Gastrocnemius medialis (tissue), 4 donors: ENCODE data around the gene ARRB1.

Experiments
- CTCF ChIP-seq, 5 experiments: fragments of 450-650 bp in 3 of 5; fragments of 200-600 bp in 2 of 5; sonication (generic) in 2 of 5; IDR thresholded peaks in 4 of 5; conservative IDR thresholded peaks in 1 of 5; 1 replicate in 4 of 5; 2 replicates in 1 of 5; pipeline ENCODE4 v1.5.1; 2016 to 2019; ENCODE audit warnings: antibody characterized with exemption in 5 of 5, mild to moderate bottlenecking in 3 of 5, moderate library complexity in 3 of 5
- POLR2A ChIP-seq, 2 donors: fragments of 450-650 bp; IDR thresholded peaks; one replicate each; pipeline ENCODE4 v1.6.1; 2017; ENCODE audit warnings: antibody characterized with exemption in 2 of 2, mild to moderate bottlenecking in 2 of 2, moderate library complexity in 2 of 2

DNA sequence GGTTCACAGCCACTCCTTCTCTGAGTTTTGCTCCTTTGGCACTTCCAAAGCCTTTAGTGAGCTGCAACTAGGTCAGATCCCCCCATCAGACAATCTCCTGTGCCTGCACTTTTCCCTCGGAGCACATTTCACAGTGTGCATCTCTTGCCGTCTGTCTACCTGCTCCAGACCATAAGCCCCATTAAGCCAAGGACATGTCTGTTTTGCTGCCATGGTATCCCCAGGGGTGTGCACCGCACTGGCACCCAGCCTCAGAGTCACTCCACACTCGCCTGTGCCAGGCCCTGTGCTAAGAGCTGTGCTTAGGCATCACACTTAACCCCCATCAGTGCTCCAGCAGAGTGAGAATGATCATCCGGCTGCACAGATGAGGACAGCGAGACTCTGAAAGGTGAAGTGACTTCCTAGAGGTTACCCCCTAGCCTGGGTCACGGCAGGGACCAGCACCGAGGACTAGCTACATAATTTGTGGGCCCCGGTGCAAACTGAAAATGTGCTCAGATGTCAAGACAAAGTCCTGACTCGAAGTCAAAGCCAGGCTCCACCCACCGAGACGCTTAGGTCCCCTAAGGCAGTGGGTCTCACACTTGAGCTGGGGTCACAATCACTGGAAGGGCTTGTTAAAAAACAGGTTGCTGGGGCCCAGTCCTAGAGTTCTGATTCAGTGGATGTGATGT is 33.9 kb downstream of the ARRB1 start:
- TF ChIP-seq CTCF (IDR thresholded peaks at IDR 0.05 in 4 of 5, conservative IDR thresholded peaks at IDR 0.05 in 1 of 5) (no peak), POLR2A (IDR thresholded peaks at IDR 0.05) (no peak)
